ENCODE measurements around the gene LILRB1.
"Not testable (repeated sequence)": the region's sequence is repeated elsewhere in the genome, so short reads cannot be mapped to it uniquely, and the experiment has no call there.

LILRB1 gene

DNA sequence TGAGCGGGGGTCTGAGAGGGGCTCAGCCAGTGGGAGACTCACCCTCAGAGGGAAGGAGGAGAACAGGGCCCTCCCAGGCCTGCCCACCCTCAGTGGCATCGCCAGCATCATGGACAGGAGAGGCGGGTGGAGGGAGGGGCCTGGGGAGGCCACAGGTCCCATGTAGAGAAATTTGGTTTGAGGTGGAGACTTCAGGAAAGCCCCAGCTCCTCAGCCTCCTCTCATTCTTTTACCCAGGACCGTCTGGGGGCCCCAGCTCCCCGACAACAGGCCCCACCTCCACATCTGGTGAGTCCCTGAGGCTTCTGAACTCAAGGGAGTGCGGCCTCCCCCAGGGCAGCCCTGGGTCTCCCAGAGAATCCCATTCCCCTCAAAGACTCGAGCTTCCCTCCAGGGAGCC lies 3.1 kb downstream of the LILRB1 start:
- H3K9ac ChIP-seq (ENCODE audit: low read length): no peak overlapping the region
- no peaks in the 10 kb centered on the region for H4K20me1 ChIP-seq (ENCODE audit: insufficient read depth, low read length)
- H3K4me2 ChIP-seq (ENCODE audit: low read length): no peak overlapping the region
- H3K4me1 ChIP-seq (ENCODE audit: insufficient read depth, low read length, severe bottlenecking): no peaks in the 10 kb centered on the region
- no peaks in the 10 kb centered on the region for H3K9me3 ChIP-seq (ENCODE audit: low read length)
- H2AFZ ChIP-seq (ENCODE audit: low read length): no peak overlapping the region
- no peak for TF ChIP-seq EZH2 (IDR thresholded peaks at IDR 0.05; ENCODE audit: borderline replicate concordance, low read length)
- TF ChIP-seq, protein P1, sequence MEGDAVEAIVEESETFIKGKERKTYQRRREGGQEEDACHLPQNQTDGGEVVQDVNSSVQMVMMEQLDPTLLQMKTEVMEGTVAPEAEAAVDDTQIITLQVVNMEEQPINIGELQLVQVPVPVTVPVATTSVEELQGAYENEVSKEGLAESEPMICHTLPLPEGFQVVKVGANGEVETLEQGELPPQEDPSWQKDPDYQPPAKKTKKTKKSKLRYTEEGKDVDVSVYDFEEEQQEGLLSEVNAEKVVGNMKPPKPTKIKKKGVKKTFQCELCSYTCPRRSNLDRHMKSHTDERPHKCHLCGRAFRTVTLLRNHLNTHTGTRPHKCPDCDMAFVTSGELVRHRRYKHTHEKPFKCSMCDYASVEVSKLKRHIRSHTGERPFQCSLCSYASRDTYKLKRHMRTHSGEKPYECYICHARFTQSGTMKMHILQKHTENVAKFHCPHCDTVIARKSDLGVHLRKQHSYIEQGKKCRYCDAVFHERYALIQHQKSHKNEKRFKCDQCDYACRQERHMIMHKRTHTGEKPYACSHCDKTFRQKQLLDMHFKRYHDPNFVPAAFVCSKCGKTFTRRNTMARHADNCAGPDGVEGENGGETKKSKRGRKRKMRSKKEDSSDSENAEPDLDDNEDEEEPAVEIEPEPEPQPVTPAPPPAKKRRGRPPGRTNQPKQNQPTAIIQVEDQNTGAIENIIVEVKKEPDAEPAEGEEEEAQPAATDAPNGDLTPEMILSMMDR (IDR thresholded peaks at IDR 0.05; ENCODE audit: low read length): no peak
- no peaks in the 10 kb centered on the region for H3K9me2 ChIP-seq (ENCODE audit: low read depth, low read length)
- H3K27ac ChIP-seq (ENCODE audit: low read depth, low read length, poor library complexity, severe bottlenecking): no peak overlapping the region
- no peaks in the 10 kb centered on the region for H3K27me3 ChIP-seq (ENCODE audit: insufficient read depth, low read length)
- no peaks in the 10 kb centered on the region for H3K36me3 ChIP-seq (ENCODE audit: insufficient read depth, low read length)
- no peaks in the 10 kb centered on the region for H3K79me2 ChIP-seq (ENCODE audit: insufficient read depth, low read length)
- no peak overlapping the region for H3K4me3 ChIP-seq (ENCODE audit: low read depth, low read length, poor library complexity, severe bottlenecking)
- H3F3A ChIP-seq (ENCODE audit: insufficient read depth, low read length): no peaks in the 10 kb centered on the region

DNA sequence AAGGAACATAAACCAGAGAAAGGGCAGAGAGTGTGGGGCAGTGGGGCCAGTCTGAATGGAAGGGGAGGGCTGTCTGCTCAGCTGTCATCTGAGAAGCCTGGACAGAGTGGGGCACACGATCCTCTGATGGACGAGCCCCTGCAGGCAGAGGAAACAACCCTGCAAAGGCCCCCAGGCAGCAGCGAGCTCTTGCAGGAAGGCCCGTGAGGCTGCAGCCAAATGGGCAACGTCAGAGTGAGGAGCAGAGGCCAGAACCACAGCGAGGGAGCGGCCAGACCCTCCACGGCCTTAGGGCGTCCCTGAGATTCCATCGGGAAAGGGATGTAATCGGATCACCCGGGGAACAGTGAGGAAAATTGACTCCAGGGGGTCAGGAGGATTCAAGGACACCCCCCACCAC lies 5.8 kb downstream of the LILRB1 start:
- not testable (repeated sequence) for H3K9me3 ChIP-seq (ENCODE audit: low read length); H3K79me2 ChIP-seq (ENCODE audit: insufficient read depth, low read length); H3F3A ChIP-seq (ENCODE audit: insufficient read depth, low read length); H4K20me1 ChIP-seq (ENCODE audit: insufficient read depth, low read length); H3K36me3 ChIP-seq (ENCODE audit: insufficient read depth, low read length); H3K27me3 ChIP-seq (ENCODE audit: insufficient read depth, low read length); H3K27ac ChIP-seq (ENCODE audit: low read depth, low read length, poor library complexity, severe bottlenecking); H3K4me1 ChIP-seq (ENCODE audit: insufficient read depth, low read length, severe bottlenecking); H3K4me3 ChIP-seq (ENCODE audit: low read depth, low read length, poor library complexity, severe bottlenecking); H3K9me2 ChIP-seq (ENCODE audit: low read depth, low read length); H2AFZ ChIP-seq (ENCODE audit: low read length); H3K9ac ChIP-seq (ENCODE audit: low read length); H3K4me2 ChIP-seq (ENCODE audit: low read length)

DNA sequence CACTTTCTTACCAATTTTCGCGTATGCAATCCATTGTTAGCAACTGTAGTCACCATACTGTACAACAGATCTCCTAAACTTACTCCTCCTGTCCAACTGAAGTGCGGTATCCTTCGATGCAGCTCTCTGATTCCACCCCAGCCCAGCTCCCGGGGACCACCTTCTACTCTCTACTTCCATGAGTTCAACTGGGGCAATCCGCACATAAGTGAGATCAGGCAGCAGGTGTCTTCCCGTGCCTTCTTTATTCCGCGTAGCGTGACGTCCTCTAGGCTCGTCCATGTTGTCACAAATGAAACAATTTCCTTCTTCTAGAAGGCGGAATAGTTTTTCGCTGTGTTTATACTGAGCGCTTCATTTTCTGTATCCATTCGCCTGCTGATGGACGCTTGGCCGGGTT lies 8.4 kb downstream of the LILRB1 start:
- Histone ChIP-seq H3K79me2 (ENCODE audit: insufficient read depth, low read length) (no peaks in the 10 kb centered on the region), H3K4me3 (ENCODE audit: low read depth, low read length, poor library complexity, severe bottlenecking) (no peak overlapping the region), H3F3A (ENCODE audit: insufficient read depth, low read length) (no peaks in the 10 kb centered on the region), H3K27ac (ENCODE audit: low read depth, low read length, poor library complexity, severe bottlenecking) (no peak overlapping the region), H3K9me2 (ENCODE audit: low read depth, low read length) (no peaks in the 10 kb centered on the region), H3K9ac (ENCODE audit: low read length) (no peak overlapping the region), H3K4me2 (ENCODE audit: low read length) (no peak overlapping the region), H2AFZ (ENCODE audit: low read length) (no peak overlapping the region), H3K9me3 (ENCODE audit: low read length) (no peaks in the 10 kb centered on the region), H3K36me3 (ENCODE audit: insufficient read depth, low read length) (no peaks in the 10 kb centered on the region), H3K4me1 (ENCODE audit: insufficient read depth, low read length, severe bottlenecking) (no peaks in the 10 kb centered on the region), H3K27me3 (ENCODE audit: insufficient read depth, low read length) (no peaks in the 10 kb centered on the region), H4K20me1 (ENCODE audit: insufficient read depth, low read length) (no peaks in the 10 kb centered on the region)
- no peak for TF ChIP-seq EZH2 (IDR thresholded peaks at IDR 0.05; ENCODE audit: borderline replicate concordance, low read length)
- TF ChIP-seq, protein P1 (IDR thresholded peaks at IDR 0.05; ENCODE audit: low read length): no peak

DNA sequence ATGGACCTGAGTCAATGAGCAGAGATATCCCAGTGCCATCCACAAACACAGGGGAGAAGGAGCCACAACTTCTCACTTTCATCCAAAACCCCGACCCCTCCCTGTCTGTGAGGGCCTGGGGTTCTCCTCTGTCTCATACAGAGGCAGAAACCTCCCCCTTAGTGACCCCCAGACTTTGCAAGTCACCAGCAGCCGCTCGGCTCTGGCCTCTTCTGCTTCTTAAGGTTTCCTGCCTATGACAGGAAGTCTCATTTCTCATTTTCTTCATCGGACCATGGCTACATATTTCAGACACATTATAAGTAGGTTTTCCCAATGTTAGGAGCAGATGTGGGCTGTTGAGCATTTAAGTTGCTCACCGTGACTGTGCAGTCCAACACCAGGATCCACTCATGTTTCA lies 12.7 kb downstream of the LILRB1 start:
- H3K27me3 ChIP-seq (ENCODE audit: insufficient read depth, low read length); H3K4me2 ChIP-seq (ENCODE audit: low read length): not testable (repeated sequence)

GRCh38 chr19:54643583-54643982 lies 13.3 kb downstream of the LILRB1 start:
- not testable (repeated sequence) for H3F3A ChIP-seq (ENCODE audit: insufficient read depth, low read length); H3K9ac ChIP-seq (ENCODE audit: low read length); H3K9me2 ChIP-seq (ENCODE audit: low read depth, low read length); H3K79me2 ChIP-seq (ENCODE audit: insufficient read depth, low read length); H4K20me1 ChIP-seq (ENCODE audit: insufficient read depth, low read length); H3K9me3 ChIP-seq (ENCODE audit: low read length); H3K27me3 ChIP-seq (ENCODE audit: insufficient read depth, low read length); H3K36me3 ChIP-seq (ENCODE audit: insufficient read depth, low read length); H2AFZ ChIP-seq (ENCODE audit: low read length); H3K27ac ChIP-seq (ENCODE audit: low read depth, low read length, poor library complexity, severe bottlenecking); H3K4me3 ChIP-seq (ENCODE audit: low read depth, low read length, poor library complexity, severe bottlenecking); H3K4me1 ChIP-seq (ENCODE audit: insufficient read depth, low read length, severe bottlenecking); H3K4me2 ChIP-seq (ENCODE audit: low read length)

More for the DNA sequence above, 12.7 kb downstream of the LILRB1 start:
- H3K79me2 ChIP-seq (ENCODE audit: insufficient read depth, low read length); H4K20me1 ChIP-seq (ENCODE audit: insufficient read depth, low read length); H2AFZ ChIP-seq (ENCODE audit: low read length); H3F3A ChIP-seq (ENCODE audit: insufficient read depth, low read length); H3K27ac ChIP-seq (ENCODE audit: low read depth, low read length, poor library complexity, severe bottlenecking); H3K4me3 ChIP-seq (ENCODE audit: low read depth, low read length, poor library complexity, severe bottlenecking); H3K36me3 ChIP-seq (ENCODE audit: insufficient read depth, low read length); H3K9me2 ChIP-seq (ENCODE audit: low read depth, low read length); H3K9ac ChIP-seq (ENCODE audit: low read length); H3K4me1 ChIP-seq (ENCODE audit: insufficient read depth, low read length, severe bottlenecking); H3K9me3 ChIP-seq (ENCODE audit: low read length): not testable (repeated sequence)
